IPS-18a (cell line): ENCODE results near the gene RBM17.
"Not testable (repeated sequence)": the region's sequence is repeated elsewhere in the genome, so short reads cannot be mapped to it uniquely, and the experiment has no call there.

ENCODE experiments used
- H3K27ac ChIP-seq: one replicate; pipeline ENCODE4 v1.5.1; 2013; ENCODE audit warnings: low read length
- H3K27me3 ChIP-seq: one replicate; pipeline ENCODE4 v1.6.1; 2013; ENCODE audit warnings: mild to moderate bottlenecking, low read length; ENCODE audit not compliant: control insufficient read depth, insufficient read depth
- H3K36me3 ChIP-seq: one replicate; pipeline ENCODE4 v1.6.1; 2013; ENCODE audit warnings: low read depth, low read length; ENCODE audit not compliant: control insufficient read depth
- H3K4me1 ChIP-seq: one replicate; pipeline ENCODE4 v1.6.1; 2013; ENCODE audit warnings: low read depth, low read length; ENCODE audit not compliant: control insufficient read depth
- H3K4me3 ChIP-seq: one replicate; pipeline ENCODE4 v1.5.1; 2013; ENCODE audit warnings: low read length
- H3K9ac ChIP-seq: one replicate; pipeline ENCODE4 v1.6.1; 2013; ENCODE audit warnings: mild to moderate bottlenecking, low read length, moderate library complexity
- H3K9me3 ChIP-seq: one replicate; pipeline ENCODE4 v1.6.1; 2013; ENCODE audit warnings: low read depth, low read length; ENCODE audit not compliant: control insufficient read depth

The RBM17 gene

GRCh38 chr10:6119962-6120361 lies 31.1 kb downstream of the RBM17 start:
- no peak overlapping the region for H3K4me3 ChIP-seq
- H3K9me3 ChIP-seq, result no peaks in the 10 kb centered on the region
- H3K27ac ChIP-seq, result no peak overlapping the region
- H3K4me1 ChIP-seq, result peaks cover 3% of the 10 kb centered on the region
- no peaks in the 10 kb centered on the region for H3K27me3 ChIP-seq
- no peak overlapping the region for H3K9ac ChIP-seq
- peaks cover 15% of the 10 kb centered on the region for H3K36me3 ChIP-seq

- H3K36me3 ChIP-seq, result peaks cover 8% of the 10 kb centered on the region
- H3K27ac ChIP-seq, result no peak overlapping the region
- H3K27me3 ChIP-seq, result no peaks in the 10 kb centered on the region
- peaks cover 3% of the 10 kb centered on the region for H3K4me1 ChIP-seq
- no peaks in the 10 kb centered on the region for H3K9me3 ChIP-seq
- no peak overlapping the region for H3K9ac ChIP-seq
- no peak overlapping the region for H3K4me3 ChIP-seq
Measured at GRCh38 chr10:6120691-6121090, 31.9 kb downstream of the RBM17 start.

GRCh38 chr10:6121146-6121545 lies 32.3 kb downstream of the RBM17 start:
- Histone ChIP-seq H3K9ac (no peak overlapping the region), H3K27ac (no peak overlapping the region), H3K36me3 (peaks cover 4% of the 10 kb centered on the region), H3K4me3 (no peak overlapping the region), H3K9me3 (no peaks in the 10 kb centered on the region), H3K27me3 (no peaks in the 10 kb centered on the region), H3K4me1 (peaks cover 3% of the 10 kb centered on the region)

GRCh38 chr10:6123532-6123931 lies 34.7 kb downstream of the RBM17 start:
- H3K4me1 ChIP-seq, result peaks cover 3% of the 10 kb centered on the region
- no peak overlapping the region for H3K9ac ChIP-seq
- no peaks in the 10 kb centered on the region for H3K36me3 ChIP-seq
- no peaks in the 10 kb centered on the region for H3K27me3 ChIP-seq
- no peak overlapping the region for H3K4me3 ChIP-seq
- H3K27ac ChIP-seq, result no peak overlapping the region
- no peaks in the 10 kb centered on the region for H3K9me3 ChIP-seq

GRCh38 chr10:6124666-6125065 lies 35.8 kb downstream of the RBM17 start:
- Histone ChIP-seq H3K27me3 (no peaks in the 10 kb centered on the region), H3K4me1 (peaks cover 9% of the 10 kb centered on the region), H3K9me3 (no peaks in the 10 kb centered on the region), H3K9ac (no peak overlapping the region), H3K4me3 (no peak overlapping the region), H3K36me3 (no peaks in the 10 kb centered on the region), H3K27ac (no peak overlapping the region)

GRCh38 chr10:6127461-6127860 lies 38.6 kb downstream of the RBM17 start:
- not testable (repeated sequence) for H3K9ac ChIP-seq, H3K27me3 ChIP-seq, H3K4me3 ChIP-seq, H3K27ac ChIP-seq, H3K9me3 ChIP-seq, H3K4me1 ChIP-seq, H3K36me3 ChIP-seq

- Histone ChIP-seq H3K27me3 (no peaks in the 10 kb centered on the region), H3K27ac (no peak overlapping the region), H3K9ac (no peak overlapping the region), H3K4me1 (peaks cover 6% of the 10 kb centered on the region), H3K36me3 (no peaks in the 10 kb centered on the region), H3K4me3 (no peak overlapping the region), H3K9me3 (no peaks in the 10 kb centered on the region)
Measured at GRCh38 chr10:6128087-6128486, 39.3 kb downstream of the RBM17 start.

GRCh38 chr10:6128591-6129251 lies 39.9 kb downstream of the RBM17 start:
- no peaks in the 10 kb centered on the region for H3K36me3 ChIP-seq
- H3K9me3 ChIP-seq, result no peaks in the 10 kb centered on the region
- H3K27ac ChIP-seq, result no peak overlapping the region
- no peak overlapping the region for H3K4me3 ChIP-seq
- no peak overlapping the region for H3K9ac ChIP-seq
- H3K27me3 ChIP-seq, result no peaks in the 10 kb centered on the region
- H3K4me1 ChIP-seq, result peaks cover 6% of the 10 kb centered on the region

GRCh38 chr10:6130848-6131470 lies 42.1 kb downstream of the RBM17 start:
- no peak overlapping the region for H3K27ac ChIP-seq
- H3K9ac ChIP-seq, result no peak overlapping the region
- no peaks in the 10 kb centered on the region for H3K27me3 ChIP-seq
- no peak overlapping the region for H3K4me3 ChIP-seq
- peaks cover 6% of the 10 kb centered on the region for H3K4me1 ChIP-seq
- H3K36me3 ChIP-seq, result no peaks in the 10 kb centered on the region
- H3K9me3 ChIP-seq, result no peaks in the 10 kb centered on the region

GRCh38 chr10:6133331-6134098 lies 44.7 kb downstream of the RBM17 start:
- Histone ChIP-seq H3K9me3 (no peaks in the 10 kb centered on the region), H3K4me1 (peaks cover 10% of the 10 kb centered on the region), H3K27ac (no peak overlapping the region), H3K36me3 (no peaks in the 10 kb centered on the region), H3K27me3 (no peaks in the 10 kb centered on the region), H3K4me3 (no peak overlapping the region), H3K9ac (no peak overlapping the region)

GRCh38 chr10:6134099-6134823 lies 45.4 kb downstream of the RBM17 start:
- Histone ChIP-seq H3K9ac (no peak overlapping the region), H3K4me1 (peaks cover 5% of the 10 kb centered on the region), H3K27ac (no peak overlapping the region), H3K27me3 (no peaks in the 10 kb centered on the region), H3K4me3 (no peak overlapping the region), H3K36me3 (no peaks in the 10 kb centered on the region), H3K9me3 (no peaks in the 10 kb centered on the region)
